22Rv1 (cell line): ENCODE data around the gene PWWP2B.
A peak's percentile ranks its signal among the peaks of the same experiment; 100 is the strongest.

ENCODE experiments used
- H3K27ac ChIP-seq: fragments of 450-650 bp; 2 replicates; pipeline ENCODE4 v1.5.1; 2017
- ZFX ChIP-seq: fragments of 450-650 bp; IDR thresholded peaks from 2 replicates; pipeline ENCODE4 v1.6.1; 2017; ENCODE audit warnings: antibody characterized with exemption, borderline replicate concordance
- TF ChIP-seq, protein P1 (sequence below): fragments of 450-650 bp; IDR thresholded peaks from 2 replicates; pipeline ENCODE4 v1.5.1; 2017; ENCODE audit warnings: mild to moderate bottlenecking

PWWP2B gene

DNA sequence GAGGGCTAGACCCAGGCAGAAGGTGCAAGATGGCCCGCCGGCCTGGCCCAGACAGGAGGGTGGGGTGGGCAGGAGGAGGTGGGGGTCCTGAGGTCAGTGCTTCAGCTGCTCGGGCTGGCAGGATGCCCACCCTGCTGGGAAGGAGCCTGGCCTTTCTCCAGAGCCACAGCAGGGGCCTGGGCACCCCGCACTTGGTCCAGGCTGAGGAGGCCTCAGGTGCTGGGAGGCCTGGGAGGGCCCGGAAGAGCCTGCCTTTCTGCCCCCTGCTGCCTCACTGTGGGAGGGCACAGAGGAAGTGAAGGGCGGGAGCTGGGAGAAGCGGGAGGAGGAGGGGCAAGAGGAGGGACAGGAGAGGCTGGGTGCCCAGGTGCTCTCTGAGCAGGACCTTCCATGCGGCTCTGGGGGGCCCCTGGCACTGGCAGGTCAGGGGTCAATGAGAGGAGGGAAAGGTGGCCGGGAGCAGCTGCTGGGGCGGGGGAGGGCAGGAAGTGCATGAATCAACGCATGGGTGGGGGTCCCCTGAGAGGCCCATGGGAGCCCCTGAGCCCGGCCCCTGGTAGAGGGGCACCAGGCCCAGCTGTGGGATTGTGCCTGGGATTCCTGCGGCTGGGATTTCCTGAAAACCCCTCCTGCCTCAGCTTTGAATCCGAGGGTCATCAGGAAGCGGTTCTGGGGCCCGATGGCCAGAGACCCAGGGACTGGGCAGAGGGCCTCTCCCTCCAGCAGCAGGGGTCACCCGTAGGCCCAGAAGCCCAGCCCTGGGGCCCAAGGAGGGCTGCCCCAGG, 49.9 kb downstream of the PWWP2B start:
- H3K27ac ChIP-seq: peak overlapping the region; percentile 47

DNA sequence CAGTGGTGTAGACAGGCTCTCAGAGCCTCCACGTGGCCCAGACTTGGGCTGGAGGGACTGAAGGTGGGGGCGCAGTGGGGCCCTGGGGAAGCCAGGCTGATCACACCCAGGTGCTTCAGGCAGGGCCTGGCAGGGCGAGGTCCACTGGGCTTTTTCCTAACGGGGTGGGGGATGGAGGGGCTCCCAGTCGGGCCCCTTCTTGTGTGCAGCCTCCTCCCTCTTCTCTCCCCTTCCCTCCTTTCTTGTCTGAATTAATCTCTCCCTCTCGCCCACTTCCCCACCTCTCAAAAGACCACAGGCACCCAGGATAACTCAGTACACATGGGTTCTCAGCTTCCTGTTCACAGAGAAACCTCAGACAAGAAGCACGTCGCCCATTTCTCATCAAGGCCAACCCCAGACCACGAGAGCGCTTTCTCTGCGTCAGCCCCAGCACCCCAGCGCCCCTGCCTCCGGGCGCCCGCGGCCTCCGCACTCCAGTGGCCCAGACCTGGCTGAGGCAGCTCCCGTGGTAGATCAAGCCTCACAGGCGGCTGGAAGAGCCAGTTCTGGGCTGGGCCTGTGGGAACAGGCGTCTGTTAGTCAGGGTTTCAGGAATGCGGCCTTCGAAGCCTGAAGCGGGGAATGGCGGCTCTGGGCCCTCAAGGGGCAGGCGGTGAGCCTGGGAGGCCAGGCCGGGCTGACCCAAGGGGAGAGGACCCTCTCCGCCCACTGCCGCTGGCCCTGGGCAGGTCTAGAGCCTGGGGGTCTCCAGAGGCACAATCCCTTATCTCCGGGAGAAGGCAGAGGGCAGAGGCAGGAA, 50.6 kb downstream of the PWWP2B start:
- no peak for TF ChIP-seq ZFX
- TF ChIP-seq, protein P1, sequence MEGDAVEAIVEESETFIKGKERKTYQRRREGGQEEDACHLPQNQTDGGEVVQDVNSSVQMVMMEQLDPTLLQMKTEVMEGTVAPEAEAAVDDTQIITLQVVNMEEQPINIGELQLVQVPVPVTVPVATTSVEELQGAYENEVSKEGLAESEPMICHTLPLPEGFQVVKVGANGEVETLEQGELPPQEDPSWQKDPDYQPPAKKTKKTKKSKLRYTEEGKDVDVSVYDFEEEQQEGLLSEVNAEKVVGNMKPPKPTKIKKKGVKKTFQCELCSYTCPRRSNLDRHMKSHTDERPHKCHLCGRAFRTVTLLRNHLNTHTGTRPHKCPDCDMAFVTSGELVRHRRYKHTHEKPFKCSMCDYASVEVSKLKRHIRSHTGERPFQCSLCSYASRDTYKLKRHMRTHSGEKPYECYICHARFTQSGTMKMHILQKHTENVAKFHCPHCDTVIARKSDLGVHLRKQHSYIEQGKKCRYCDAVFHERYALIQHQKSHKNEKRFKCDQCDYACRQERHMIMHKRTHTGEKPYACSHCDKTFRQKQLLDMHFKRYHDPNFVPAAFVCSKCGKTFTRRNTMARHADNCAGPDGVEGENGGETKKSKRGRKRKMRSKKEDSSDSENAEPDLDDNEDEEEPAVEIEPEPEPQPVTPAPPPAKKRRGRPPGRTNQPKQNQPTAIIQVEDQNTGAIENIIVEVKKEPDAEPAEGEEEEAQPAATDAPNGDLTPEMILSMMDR: no peak
- peak overlapping the region; percentile 47 for H3K27ac ChIP-seq

More for the DNA sequence above, 49.9 kb downstream of the PWWP2B start:
- TF ChIP-seq, protein P1: peak; percentile 65
- no peak for TF ChIP-seq ZFX

DNA sequence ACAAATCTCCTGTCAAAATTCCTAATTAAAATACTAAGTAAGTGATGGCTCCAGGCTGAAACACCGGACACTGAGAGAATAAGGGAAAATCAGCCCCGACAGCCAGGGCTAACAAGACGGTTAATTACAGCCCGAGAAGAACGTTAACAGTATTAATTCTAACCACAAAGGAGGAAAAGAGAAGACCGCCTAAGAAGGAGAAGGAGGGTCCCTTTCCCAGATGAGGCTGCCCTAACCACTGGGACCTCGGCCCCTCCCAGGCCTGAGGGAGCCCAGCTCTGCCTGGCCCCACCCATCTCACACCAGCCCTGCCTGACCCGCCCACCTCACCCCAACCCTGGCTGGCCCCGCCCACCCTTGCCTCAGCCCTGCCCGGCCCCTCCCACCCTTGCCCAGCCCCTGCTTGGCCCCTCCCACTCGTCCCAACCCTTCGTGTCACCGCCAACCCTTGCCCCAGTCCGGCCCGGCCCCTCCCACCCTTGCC, 51.3 kb downstream of the PWWP2B start:
- H3K27ac ChIP-seq: peak overlapping the region; percentile 47
- TF ChIP-seq, protein P1: no peak

DNA sequence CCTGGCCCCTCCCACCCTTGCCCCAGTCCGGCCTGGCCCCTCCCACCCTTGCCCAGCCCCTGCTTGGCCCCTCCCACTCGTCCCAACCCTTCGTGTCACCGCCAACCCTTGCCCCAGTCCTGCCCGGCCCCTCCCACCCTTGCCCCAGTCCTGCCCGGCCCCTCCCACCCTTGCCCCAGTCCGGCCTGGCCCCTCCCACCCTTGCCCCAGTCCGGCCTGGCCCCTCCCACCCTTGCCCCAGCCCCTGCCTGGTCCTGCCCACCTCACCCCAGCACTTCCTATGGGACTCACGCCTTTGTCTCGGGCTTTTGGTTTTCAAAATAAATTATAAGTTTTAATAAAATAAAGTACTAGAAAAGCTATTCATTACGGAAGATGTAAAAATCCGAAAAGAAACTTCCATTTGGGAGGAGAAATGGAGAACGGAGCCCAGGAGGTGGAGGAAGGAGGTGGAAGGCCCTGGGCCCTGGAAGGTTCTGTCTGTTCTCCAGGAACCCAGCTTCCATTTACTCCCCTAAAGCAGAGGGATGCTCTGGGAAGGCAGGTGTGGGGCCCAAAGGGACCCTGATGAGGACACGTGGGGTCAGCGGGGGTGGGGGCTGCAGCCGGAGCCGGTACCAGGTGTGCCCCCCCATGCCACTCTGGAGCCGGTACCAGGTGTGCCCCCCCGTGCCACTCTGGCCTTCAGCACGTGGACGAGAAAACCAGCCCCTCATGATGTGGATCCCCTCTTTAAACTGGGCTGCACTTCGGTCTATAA, 52.2 kb downstream of the PWWP2B start:
- peak overlapping the region; percentile 48; the same call in 1 of the 2 replicates for H3K27ac ChIP-seq

DNA sequence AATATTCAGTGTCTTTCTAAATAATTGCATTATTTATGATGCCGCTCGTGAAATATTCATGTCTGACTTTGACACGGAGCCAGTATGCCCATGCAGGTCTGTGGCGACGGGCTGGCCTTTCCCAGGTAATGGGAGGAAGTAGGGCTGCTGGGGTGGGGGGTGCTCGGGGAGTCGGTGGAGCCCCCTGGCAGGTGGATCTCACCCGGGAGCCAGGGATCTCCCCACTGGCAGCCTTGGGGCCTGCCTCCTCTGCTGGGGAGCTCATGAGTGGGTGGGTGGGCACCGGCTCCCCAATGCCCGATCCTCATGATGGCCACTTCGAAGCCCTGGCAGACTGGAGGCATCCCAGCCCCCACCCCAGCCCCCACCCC, 52.8 kb downstream of the PWWP2B start:
- peak overlapping the region; percentile 48; the same call in 1 of the 2 replicates for H3K27ac ChIP-seq
- no peak for TF ChIP-seq ZFX
- TF ChIP-seq, protein P1: no peak

More for the DNA sequence above, 52.2 kb downstream of the PWWP2B start:
- no peak for TF ChIP-seq ZFX
- TF ChIP-seq, protein P1: no peak

DNA sequence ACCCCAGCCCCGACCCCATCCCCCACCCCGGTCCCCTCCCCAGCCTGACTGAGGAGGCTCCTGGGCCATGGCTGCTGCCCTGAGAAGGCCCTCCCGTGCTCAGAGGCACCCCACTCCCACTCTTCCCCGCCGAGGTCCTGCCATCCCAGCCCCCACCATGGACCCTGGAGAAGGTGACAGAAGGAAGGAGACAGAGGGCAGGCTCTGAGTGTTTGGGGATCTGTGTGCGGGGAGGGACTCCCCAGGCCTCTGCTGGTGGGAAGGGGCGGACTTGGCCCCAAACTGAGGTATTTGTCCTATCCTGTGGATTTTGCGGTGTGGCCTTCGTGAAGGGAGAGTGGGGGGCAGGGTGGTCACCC, 53.4 kb downstream of the PWWP2B start:
- H3K27ac ChIP-seq: no peak overlapping the region
- TF ChIP-seq ZFX: no peak
- TF ChIP-seq, protein P1: no peak
